GM10847 (cell line): ENCODE measurements around the gene SENP3.

Experiments
- POLR2A ChIP-seq: IDR thresholded peaks from 2 replicates; pipeline ENCODE4 v1.6.1; 2011; ENCODE audit not compliant: insufficient read length; ENCODE audit errors: extremely low read depth

SENP3 gene

GRCh38 chr17:7550344-7550743 is 11.4 kb upstream of the SENP3 start:
- no peak for TF ChIP-seq POLR2A

- no peak for TF ChIP-seq POLR2A
Measured at GRCh38 chr17:7551396-7551795, 10.3 kb upstream of the SENP3 start.

- no peak for TF ChIP-seq POLR2A
Measured at GRCh38 chr17:7552621-7553051, 9.1 kb upstream of the SENP3 start.

- no peak for TF ChIP-seq POLR2A
Measured at GRCh38 chr17:7553356-7553755, 8.4 kb upstream of the SENP3 start.

- no peak for TF ChIP-seq POLR2A
Measured at GRCh38 chr17:7555320-7555948, 6.3 kb upstream of the SENP3 start.

- no peak for TF ChIP-seq POLR2A
Measured at GRCh38 chr17:7556627-7557026, 5.1 kb upstream of the SENP3 start.

- no peak for TF ChIP-seq POLR2A
Measured at GRCh38 chr17:7557147-7557764, 4.5 kb upstream of the SENP3 start.

GRCh38 chr17:7557775-7558543 is 3.8 kb upstream of the SENP3 start:
- TF ChIP-seq POLR2A: no peak

- TF ChIP-seq POLR2A: no peak
Measured at GRCh38 chr17:7558544-7559319, 3.0 kb upstream of the SENP3 start, which contains the start of gene TNFSF13. Gene TNFSF13 (plus strand): TSS chr17:7558750. CDS start chr17:7559040, 290 bp downstream.

GRCh38 chr17:7559320-7560171 is 2.2 kb upstream of the SENP3 start:
- no peak for TF ChIP-seq POLR2A

GRCh38 chr17:7560172-7561027 is 1.3 kb upstream of the SENP3 start:
- no peak for TF ChIP-seq POLR2A

- no peak for TF ChIP-seq POLR2A
Measured at GRCh38 chr17:7561028-7561575, 617 bp upstream of the SENP3 start.

- no peak for TF ChIP-seq POLR2A
Measured at GRCh38 chr17:7562208-7562605, 488 bp downstream of the SENP3 start.
